Measurements from ENCODE around the gene HDAC9.

HDAC9 gene

GRCh38 chr7:18858232-18858631 lies 362.7 kb downstream of the HDAC9 start:
- no peak for DNase-seq

DNA sequence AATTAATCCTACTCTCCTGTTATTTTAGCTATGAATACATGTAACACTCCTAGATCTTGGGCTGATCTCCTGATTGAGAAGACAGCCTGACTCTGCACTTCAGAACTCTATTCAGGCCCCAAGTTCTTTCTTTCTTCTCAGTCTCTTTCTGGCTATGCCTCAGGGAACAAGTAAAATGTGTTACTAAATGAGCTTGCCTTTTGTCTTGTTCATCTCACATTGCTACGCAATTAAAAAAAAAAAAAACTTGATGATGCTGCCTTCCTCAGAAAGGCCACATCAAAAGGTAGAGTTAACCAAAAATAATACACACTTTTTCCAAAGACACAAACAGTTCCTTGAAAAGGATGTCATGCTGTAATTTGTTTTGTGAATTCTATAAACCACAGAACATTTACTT lies 363.8 kb downstream of the HDAC9 start:
- DNase-seq: no peak

DNA sequence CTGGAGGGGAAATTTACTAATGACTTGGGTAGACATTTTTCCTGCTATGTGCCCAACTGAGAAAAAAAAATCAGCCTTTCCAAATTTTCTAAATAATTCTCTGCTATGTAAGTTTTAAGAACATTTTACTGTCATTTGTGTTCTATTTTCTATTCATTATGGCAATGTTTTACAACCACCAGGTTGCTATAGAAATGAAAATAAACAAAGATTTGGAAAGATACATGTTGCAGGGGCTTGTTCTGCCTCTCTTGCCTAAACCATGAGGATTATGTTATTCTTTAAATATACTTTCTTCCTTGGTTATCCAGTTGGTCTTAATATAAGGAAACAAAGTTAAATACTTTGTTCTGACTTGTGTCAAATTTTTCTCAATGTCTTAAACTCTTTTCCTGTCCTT lies 364.7 kb downstream of the HDAC9 start:
- no peak for DNase-seq

- no peak for DNase-seq
Observed at GRCh38 chr7:18861514-18862118, 366.1 kb downstream of the HDAC9 start.

- no peak for DNase-seq
Observed at GRCh38 chr7:18864967-18865366, 369.4 kb downstream of the HDAC9 start.

DNA sequence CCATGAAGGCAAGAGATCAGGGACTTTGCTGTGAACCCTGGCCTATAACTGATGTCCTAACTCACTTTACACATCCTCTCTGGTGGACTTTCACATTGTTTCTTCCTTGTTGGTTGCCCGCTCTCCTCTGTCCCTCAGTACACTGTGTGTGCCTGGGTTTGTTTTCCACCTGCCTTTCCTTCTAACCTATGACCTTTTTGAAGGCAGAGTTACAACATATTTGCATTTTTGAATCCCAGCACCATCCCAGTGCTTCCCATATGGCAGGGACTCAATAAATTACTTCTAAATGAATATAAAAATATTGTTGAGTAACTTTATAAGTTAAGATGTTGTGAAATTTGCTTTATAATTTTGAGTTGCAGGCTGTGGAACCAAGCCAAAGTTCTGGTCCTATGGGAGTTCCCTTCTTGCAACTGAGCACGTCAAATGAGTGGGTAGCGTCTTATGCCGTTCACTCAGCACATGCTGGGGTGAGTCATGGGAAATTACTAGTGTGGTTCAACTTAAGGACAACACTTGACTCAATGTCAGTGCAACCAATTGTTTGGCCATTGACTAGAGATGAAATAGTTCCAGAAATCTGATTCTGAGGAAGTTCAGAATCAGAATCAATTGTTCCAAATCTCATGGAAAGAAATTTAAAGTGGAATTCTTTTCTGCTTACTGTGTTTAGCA lies 370.9 kb downstream of the HDAC9 start:
- DNase-seq: peak; percentile 68

- no peak for DNase-seq
Observed at GRCh38 chr7:18872344-18872743, 376.8 kb downstream of the HDAC9 start.

- peak; percentile 40 for DNase-seq
Observed at GRCh38 chr7:18873734-18874336, 378.3 kb downstream of the HDAC9 start.

DNA sequence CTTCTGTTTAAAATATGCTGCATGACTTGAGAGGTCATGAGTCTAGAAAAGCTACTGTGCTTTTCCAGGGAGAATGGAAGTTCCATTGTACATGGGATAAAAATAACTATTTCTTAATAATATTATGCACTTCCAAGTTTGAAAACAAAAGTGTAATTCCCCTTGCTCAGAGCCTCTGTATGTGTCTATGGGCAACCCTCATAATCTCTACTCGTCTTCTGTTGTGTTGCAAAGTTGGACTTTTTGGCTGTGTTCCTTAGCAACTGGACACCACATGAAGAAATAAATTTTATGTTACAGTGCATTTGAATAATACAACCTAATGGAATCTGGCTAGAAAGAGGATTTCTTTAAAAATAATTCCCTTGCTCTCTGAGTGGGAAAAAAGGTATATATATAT lies 379.3 kb downstream of the HDAC9 start:
- DNase-seq: no peak

DNA sequence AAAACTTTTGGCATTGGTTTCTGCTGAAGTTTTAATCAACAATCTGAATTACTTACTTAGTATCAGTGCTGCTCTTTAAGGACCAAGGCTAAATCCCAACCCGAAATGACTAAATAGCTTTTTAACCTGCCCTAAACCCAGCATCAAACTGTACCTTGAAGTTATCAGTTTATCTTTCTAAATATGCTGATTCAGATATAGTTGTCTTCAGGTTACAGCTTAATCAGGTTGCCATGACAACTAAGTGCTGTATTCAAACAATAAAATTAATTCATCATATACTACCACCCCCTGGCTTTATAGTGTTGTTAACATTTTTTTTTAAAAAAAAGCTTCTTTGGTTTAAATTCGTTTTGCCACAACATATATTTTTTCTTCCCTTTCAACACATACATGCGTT lies 382.3 kb downstream of the HDAC9 start:
- DNase-seq: peak; percentile 15

- DNase-seq: no peak
Observed at GRCh38 chr7:18886832-18887231, 391.3 kb downstream of the HDAC9 start.

DNA sequence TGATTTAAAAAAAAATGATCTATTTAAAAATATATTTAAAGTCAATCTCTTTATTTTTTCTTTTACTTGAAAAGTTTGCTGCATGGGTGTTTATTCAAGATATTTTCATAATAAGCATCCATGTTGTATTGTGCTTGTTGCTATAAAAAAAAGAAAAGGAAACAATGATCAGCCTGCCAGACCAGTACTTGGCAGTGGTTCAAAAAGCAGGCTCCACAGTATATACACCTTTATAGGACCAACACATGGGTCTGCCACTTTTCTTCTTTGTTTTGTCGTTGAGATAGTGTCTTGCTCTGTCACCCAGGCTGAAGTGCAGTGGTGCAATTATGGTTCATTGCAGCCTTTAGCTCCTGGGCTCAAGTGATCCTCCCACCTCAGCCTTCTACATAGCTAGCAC lies 393.9 kb downstream of the HDAC9 start:
- DNase-seq: peak; percentile 31

GRCh38 chr7:18890134-18890533 lies 394.6 kb downstream of the HDAC9 start:
- no peak for DNase-seq

- no peak for DNase-seq
Observed at GRCh38 chr7:18890885-18891621, 395.5 kb downstream of the HDAC9 start.

DNA sequence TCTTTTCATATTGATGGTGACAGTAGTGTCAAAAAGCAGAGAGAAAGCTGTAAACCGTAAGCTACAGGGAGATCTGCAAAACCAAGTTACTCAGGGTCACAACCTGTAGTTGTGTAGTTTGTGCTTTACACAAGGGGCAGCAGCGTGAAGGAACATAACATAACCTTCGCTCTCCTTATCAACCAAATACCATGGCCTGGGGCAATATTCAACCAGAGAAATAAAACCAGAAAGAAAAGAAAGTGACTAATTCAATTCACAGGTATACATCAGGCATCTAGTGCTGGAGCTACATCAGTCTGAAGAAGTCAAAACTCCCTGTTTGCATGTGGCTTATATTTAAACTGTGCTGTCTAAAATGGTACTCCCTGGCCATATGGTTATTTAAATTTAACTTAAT lies 397.6 kb downstream of the HDAC9 start:
- DNase-seq: no peak

DNA sequence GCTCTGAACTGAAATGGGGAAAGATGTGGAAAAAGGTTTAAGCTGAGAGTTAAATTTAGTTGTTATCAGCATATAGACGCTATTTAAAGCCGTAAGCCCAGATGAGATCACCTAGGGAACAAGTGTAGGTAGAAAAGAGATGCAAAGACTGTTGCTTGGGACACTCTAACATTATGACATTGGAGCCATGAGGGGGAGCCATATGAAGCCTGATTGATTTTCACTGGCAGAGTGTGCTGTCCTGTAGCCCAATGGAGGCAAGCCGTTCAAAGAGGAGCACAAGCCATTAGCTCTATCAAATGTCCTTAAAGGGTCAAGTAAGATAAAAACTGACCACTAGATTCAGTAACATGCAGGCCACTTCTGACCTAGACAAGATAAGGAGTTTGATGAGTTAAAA lies 398.6 kb downstream of the HDAC9 start:
- DNase-seq: peak; percentile 23

GRCh38 chr7:18895456-18895855 lies 399.9 kb downstream of the HDAC9 start:
- DNase-seq: peak; percentile 39

DNA sequence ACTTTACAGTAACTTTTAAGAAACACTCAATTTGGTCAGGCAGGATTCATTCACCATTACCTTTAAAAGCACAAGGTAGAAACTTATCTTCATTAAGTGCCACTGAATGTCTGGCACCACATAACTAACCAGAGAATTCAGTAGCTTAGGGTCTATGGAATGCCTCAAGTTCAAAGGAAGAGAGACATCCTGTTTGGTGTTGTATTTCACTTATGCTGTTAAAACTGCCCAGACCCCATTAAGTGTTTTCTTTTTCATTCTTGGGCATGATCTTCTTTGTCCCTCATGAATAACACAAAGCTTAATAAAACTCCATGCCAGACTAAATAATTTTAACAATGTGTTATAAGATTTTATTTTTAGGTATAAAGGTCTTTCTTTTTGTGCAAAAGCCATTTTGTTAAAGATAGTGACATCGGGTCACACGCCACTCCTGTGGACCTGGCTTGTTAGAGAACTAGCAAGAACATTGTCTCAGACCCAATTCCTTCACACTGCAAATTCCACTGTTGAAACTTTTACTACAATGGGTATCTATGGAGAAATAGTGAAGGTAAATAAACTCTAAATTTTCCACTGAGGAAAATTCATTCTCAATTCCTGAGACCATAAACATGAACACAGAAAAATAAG lies 400.9 kb downstream of the HDAC9 start:
- no peak for DNase-seq

- peak; percentile 17 for DNase-seq
Observed at GRCh38 chr7:18900236-18900635, 404.7 kb downstream of the HDAC9 start.

DNA sequence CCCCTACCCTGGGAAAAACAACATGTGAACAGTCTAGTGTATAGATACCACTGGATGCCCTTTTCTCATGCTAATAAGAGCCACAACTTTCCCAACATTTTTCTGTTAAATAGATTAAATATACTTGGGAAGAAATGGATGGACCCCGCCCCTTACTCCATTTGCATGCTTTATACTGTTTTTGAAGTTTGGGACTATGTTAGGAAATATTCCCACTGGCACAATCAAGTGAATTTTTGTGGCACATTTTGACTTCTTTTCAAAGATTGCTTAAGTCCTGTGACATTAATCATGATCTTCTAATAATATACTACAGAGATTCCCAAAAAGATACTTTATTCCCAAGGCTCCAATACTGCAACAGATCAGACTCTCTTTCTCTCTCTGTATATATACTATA lies 405.3 kb downstream of the HDAC9 start:
- no peak for DNase-seq

- DNase-seq: no peak
Observed at GRCh38 chr7:18901351-18901750, 405.8 kb downstream of the HDAC9 start.

GRCh38 chr7:18901982-18902421 lies 406.5 kb downstream of the HDAC9 start:
- DNase-seq: no peak

GRCh38 chr7:18902892-18903291 lies 407.3 kb downstream of the HDAC9 start:
- no peak for DNase-seq

Measured in DMS53 (cell line).